PC-3 (cell line): ENCODE measurements around the gene TATDN3.

Experiments used
- EZH2 ChIP-seq: fragments of 300-600 bp; sonication (generic); IDR thresholded peaks from one replicate; pipeline ENCODE4 v1.6.1; 2017; ENCODE audit warnings: antibody characterized with exemption, mild to moderate bottlenecking, low read length; ENCODE audit not compliant: unreplicated experiment
- TF ChIP-seq, protein P1 (sequence below): fragments of 300-600 bp; sonication (generic); conservative IDR thresholded peaks from 2 replicates; pipeline ENCODE4 v1.5.1; 2017; ENCODE audit warnings: antibody characterized with exemption, low read depth, mild to moderate bottlenecking, low read length

DNA sequence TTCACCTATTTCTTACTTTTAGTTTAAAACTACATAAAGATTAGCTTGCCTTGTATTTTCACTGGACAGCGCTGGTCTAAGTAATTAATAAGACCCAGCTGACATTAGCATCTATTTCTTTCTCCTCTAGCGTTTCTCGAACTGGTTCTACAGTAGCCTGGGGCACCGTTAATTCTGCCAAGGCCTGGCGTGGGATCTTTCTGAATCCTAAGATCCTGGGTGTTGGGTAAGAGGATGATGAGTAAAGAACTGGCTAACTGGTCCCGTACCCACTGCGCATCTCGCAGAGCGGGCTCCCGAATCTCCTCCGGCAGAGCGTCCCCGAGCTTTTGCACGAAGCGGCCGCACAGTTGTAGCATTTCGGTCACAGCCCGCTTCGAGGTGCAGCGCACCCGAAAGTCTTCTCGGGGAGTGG lies 426 bp upstream of the TATDN3 start:
- TF ChIP-seq, protein P1, sequence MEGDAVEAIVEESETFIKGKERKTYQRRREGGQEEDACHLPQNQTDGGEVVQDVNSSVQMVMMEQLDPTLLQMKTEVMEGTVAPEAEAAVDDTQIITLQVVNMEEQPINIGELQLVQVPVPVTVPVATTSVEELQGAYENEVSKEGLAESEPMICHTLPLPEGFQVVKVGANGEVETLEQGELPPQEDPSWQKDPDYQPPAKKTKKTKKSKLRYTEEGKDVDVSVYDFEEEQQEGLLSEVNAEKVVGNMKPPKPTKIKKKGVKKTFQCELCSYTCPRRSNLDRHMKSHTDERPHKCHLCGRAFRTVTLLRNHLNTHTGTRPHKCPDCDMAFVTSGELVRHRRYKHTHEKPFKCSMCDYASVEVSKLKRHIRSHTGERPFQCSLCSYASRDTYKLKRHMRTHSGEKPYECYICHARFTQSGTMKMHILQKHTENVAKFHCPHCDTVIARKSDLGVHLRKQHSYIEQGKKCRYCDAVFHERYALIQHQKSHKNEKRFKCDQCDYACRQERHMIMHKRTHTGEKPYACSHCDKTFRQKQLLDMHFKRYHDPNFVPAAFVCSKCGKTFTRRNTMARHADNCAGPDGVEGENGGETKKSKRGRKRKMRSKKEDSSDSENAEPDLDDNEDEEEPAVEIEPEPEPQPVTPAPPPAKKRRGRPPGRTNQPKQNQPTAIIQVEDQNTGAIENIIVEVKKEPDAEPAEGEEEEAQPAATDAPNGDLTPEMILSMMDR: no peak
- no peak for TF ChIP-seq EZH2
